Measurements from ENCODE around the gene RASSF8. TPM values are rescaled to one million over a fixed set of nuclear protein-coding genes. Genes with fewer than 3 reads are reported as not detected.

RASSF8 gene
- total RNA-seq, 4 donors from 2014 or later = 3.6 to 15.1 (median 8.8) TPM

DNA sequence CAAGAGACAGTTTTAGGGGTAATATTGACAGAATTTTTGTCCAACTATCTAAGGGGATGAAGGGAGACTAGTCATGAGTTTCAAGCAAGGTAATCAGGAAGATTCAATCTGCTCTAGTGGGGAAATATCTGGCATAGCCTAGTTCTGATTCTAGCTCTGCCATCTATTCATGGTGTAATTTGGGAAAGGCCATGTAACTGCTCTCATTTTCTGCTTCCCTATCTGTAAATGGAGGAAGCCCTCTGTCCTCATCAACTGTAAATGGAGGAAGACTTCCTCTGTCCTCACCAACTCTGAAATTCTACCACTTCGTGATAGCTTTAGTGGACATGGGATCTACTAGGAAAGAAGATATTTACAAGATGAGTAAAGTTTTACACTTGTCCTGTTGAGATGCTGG lies 128.5 kb downstream of the RASSF8 start:
- no peak for DNase-seq
- no peak overlapping the region for H3K27ac ChIP-seq
- H3K4me1 ChIP-seq = no peaks in the 10 kb centered on the region
- intact Hi-C loops (cut with DNase I) = no loop called here
- no peaks in the 10 kb centered on the region for H3K27me3 ChIP-seq
- H3K4me3 ChIP-seq = no peak overlapping the region
- H3K36me3 ChIP-seq = no peaks in the 10 kb centered on the region
- TF ChIP-seq, protein P1, sequence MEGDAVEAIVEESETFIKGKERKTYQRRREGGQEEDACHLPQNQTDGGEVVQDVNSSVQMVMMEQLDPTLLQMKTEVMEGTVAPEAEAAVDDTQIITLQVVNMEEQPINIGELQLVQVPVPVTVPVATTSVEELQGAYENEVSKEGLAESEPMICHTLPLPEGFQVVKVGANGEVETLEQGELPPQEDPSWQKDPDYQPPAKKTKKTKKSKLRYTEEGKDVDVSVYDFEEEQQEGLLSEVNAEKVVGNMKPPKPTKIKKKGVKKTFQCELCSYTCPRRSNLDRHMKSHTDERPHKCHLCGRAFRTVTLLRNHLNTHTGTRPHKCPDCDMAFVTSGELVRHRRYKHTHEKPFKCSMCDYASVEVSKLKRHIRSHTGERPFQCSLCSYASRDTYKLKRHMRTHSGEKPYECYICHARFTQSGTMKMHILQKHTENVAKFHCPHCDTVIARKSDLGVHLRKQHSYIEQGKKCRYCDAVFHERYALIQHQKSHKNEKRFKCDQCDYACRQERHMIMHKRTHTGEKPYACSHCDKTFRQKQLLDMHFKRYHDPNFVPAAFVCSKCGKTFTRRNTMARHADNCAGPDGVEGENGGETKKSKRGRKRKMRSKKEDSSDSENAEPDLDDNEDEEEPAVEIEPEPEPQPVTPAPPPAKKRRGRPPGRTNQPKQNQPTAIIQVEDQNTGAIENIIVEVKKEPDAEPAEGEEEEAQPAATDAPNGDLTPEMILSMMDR (IDR thresholded peaks at IDR 0.05) = no peak
- WGBS, 2 donors = 67 to 100% methylated on average over 1 of the region's 1 CpG
- H3K9me3 ChIP-seq = no peaks in the 10 kb centered on the region

DNA sequence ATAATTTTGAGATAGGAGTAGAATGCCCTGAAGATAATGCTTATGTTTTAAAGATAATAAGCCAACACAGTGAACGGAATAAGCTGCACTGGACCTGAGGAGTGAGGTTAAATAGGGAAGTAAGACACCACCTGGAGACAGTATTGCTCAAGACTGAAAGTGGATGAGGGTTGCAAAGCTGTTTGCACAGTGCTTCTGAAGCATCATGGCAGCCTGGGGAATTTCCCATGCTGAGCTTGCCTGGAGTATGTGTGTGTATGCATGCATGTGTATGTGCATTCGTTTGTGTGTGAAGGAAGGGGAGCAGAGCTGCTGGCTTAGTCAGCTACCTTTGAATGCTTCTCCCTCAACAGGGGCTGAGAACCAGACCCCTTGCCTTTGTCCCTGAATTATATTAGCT lies 130.5 kb downstream of the RASSF8 start:
- Histone ChIP-seq H3K27me3 (no peaks in the 10 kb centered on the region), H3K9me3 (no peaks in the 10 kb centered on the region), H3K4me3 (no peak overlapping the region), H3K36me3 (no peaks in the 10 kb centered on the region), H3K4me1 (no peaks in the 10 kb centered on the region), H3K27ac (no peak overlapping the region)
- TF ChIP-seq, protein P1 (IDR thresholded peaks at IDR 0.05) = no peak
- no peak for TF ChIP-seq POLR2A (IDR thresholded peaks at IDR 0.05)
- whole genome bisulfite sequencing, 2 donors = 48 to 59% methylated on average over 2 of the region's 2 CpGs
- intact Hi-C loops (cut with DNase I) = no loop called here
- no peak for DNase-seq

DNA sequence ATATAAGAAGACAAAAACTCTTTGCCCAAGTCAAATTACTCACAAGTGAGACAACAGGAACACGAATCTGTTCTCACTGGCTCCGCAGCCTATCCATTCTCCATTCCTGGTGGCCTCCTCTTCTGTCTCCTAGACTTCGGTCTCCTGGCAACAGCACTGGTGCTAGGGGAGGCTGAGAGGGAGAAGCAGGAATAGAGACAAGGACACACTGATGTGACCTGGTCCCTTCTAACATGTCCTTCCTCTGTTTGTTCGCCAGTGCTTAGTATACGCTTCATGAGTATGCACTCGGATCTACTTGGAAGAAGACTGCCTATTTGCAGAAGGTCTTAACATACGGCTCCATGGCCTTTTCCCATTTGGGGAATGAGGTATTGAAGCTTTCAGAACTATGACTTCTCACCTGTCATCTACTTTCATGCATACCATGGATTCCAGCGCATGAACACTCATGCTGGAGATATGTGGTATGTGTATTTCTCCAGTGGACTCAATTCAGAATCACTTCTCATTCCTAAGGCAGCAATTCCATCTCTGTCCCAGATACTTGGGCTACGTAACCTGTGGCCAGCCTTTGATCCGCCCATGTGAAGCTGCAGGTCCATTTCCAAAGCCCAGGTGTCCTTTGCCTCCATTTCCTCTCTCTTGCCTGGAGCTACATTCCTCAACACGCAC lies 132.5 kb downstream of the RASSF8 start:
- 80 to 83% methylated on average over 11 of the region's 11 CpGs for WGBS, 2 donors
- H3K27me3 ChIP-seq = no peaks in the 10 kb centered on the region
- H3K27ac ChIP-seq = no peak overlapping the region
- TF ChIP-seq, protein P1 (IDR thresholded peaks at IDR 0.05) = no peak
- TF ChIP-seq POLR2A (IDR thresholded peaks at IDR 0.05) = no peak
- DNase-seq = no peak
- H3K4me3 ChIP-seq = no peak overlapping the region
- intact Hi-C loops (cut with DNase I) = no loop called here
- no peaks in the 10 kb centered on the region for H3K9me3 ChIP-seq
- no peaks in the 10 kb centered on the region for H3K4me1 ChIP-seq
- H3K36me3 ChIP-seq = no peaks in the 10 kb centered on the region

DNA sequence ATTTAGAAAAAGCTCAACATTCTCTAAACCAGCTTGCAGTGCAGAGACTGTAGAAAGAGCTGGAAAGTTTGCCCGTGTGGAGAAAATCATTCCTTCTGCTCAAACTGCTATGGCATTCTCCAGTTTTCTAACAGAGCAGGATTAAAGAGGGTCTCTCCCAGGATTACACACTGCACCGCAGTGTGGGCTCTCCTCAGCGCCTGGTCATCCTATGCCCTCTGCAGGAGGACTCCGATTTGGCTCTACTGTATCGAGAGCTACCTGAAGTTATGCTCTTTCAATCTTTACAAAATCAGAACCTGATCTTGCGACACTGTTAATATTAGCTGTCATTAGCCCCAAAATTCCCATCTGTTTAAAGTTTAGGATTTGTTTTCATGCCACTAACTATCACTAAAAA lies 133.3 kb downstream of the RASSF8 start:
- Histone ChIP-seq H3K36me3 (no peaks in the 10 kb centered on the region), H3K27ac (no peak overlapping the region), H3K27me3 (no peaks in the 10 kb centered on the region), H3K9me3 (no peaks in the 10 kb centered on the region), H3K4me1 (no peaks in the 10 kb centered on the region), H3K4me3 (no peak overlapping the region)
- 92 to 93% methylated on average over 6 of the region's 6 CpGs for WGBS, 2 donors
- TF ChIP-seq POLR2A (IDR thresholded peaks at IDR 0.05) = no peak
- TF ChIP-seq, protein P1 (IDR thresholded peaks at IDR 0.05) = no peak
- no peak for DNase-seq
- intact Hi-C loops (cut with DNase I) = no loop called here

DNA sequence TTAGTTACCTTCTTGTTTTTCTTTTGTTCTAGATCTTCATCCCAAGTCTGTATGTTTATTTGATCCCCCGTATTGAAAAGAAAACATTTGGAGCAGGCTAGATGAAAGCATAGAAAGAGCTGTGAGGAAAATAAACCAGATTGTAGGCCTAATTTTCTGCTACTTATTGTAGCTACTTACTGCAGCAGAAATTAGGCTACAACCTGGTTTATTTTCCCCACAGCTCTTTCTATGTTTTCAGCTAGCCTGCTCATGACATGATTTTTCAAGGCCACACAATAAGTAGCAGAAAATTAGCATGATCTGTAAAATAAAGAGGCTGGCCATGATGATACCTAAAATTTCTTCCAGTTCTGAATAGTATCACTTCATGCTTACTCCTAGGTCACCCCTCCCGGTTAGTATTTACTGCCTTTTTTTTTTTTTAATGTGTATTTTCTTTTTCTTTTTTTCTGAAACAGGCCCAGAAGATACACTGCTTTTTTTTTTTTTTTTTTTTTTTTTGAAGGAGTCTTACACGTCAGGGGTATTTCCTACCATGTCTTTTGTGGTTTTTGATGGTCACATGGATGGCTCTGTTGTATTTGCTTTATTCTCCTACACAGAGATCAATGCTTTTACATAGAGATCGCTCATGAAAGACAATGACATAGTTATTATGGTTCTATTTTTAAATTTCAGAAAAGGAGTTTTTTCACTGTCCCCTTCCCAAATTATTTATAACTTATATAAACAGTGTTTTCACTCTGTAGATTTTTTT lies 134.0 kb downstream of the RASSF8 start:
- Histone ChIP-seq H3K4me3 (no peak overlapping the region), H3K36me3 (no peaks in the 10 kb centered on the region), H3K27ac (no peak overlapping the region), H3K9me3 (no peaks in the 10 kb centered on the region), H3K4me1 (peaks cover 0 to 5% (median 0%) of the 10 kb centered on the region in 3 donors), H3K27me3 (no peaks in the 10 kb centered on the region)
- DNase-seq = no peak
- intact Hi-C loops (cut with DNase I) = no loop called here
- TF ChIP-seq POLR2A (IDR thresholded peaks at IDR 0.05) = no peak
- TF ChIP-seq, protein P1 (IDR thresholded peaks at IDR 0.05) = no peak
- WGBS, 2 donors = 74 to 78% methylated on average over 4 of the region's 4 CpGs

All from esophagus squamous epithelium (tissue), 5 donors.